Measurements from ENCODE around the gene ALAS1. TPM values are rescaled to one million over a fixed set of nuclear protein-coding genes. Genes with fewer than 3 reads are reported as not detected.
A peak's percentile ranks its signal among the peaks of the same experiment; 100 is the strongest.

The ALAS1 gene
- total RNA-seq, 1 donor from 2014 or later = 38.3 TPM

DNA sequence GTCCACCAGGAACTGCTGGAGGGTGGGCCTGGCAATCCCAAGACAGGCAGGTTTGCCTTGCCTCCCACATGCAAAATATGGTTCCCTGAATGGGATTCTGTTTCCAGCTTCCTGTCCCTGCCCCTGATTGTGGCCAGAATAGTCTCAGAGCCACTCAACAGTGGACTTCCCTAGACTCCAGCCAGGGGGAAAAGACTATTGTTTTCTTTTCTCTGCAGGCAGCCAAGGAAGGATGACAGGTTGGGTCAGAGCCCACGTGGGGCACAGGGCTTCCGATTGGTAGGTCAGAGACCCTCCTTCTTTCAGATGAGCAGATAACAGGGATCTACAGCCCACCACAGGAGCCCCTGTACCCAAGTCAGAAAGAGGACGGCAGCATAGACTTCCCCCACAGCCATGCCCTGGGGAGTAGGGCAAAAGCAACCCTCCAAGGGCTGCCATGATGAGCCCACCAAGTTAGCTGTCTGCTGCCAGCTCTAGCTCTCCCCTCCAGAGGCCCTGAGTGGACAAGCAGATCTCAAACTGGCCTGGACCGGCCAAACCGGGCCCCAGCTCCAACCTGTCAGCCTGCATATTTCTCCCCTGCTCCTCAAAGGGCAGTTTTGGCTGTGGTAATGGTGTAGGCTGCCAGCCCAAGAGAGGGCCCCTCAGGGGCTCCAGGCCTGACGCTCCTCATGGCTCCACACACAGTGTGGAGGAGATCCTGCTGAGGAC lies 21.1 kb downstream of the ALAS1 start:
- Mint-ChIP-seq H3K27ac (ENCODE audit: unreplicated experiment) (no peak overlapping the region), H3K36me3 (ENCODE audit: low read depth) (peaks cover 11% of the 10 kb centered on the region), H3K4me1 (ENCODE audit: low read depth) (peaks cover 11% of the 10 kb centered on the region), H3K4me3 (ENCODE audit: unreplicated experiment) (no peak overlapping the region), H3K27me3 (ENCODE audit: low read depth) (no peaks in the 10 kb centered on the region), H3K9me3 (ENCODE audit: low read depth) (no peaks in the 10 kb centered on the region)
- DNase-seq (ENCODE audit: low spot score) = no peak
- TF ChIP-seq CTCF (IDR thresholded peaks at IDR 0.05) = no peak

- H3K27me3 Mint-ChIP-seq (ENCODE audit: low read depth) = no peaks in the 10 kb centered on the region
- peak; percentile 89 for TF ChIP-seq CTCF (IDR thresholded peaks at IDR 0.05)
- peaks cover 2% of the 10 kb centered on the region for H3K36me3 Mint-ChIP-seq (ENCODE audit: low read depth)
- H3K4me3 Mint-ChIP-seq (ENCODE audit: unreplicated experiment) = no peak overlapping the region
- H3K9me3 Mint-ChIP-seq (ENCODE audit: low read depth) = no peaks in the 10 kb centered on the region
- no peak overlapping the region for H3K27ac Mint-ChIP-seq (ENCODE audit: unreplicated experiment)
- no peak for DNase-seq (ENCODE audit: low spot score)
- peaks cover 11% of the 10 kb centered on the region for H3K4me1 Mint-ChIP-seq (ENCODE audit: low read depth)
These were observed 22.5 kb downstream of the ALAS1 start for GRCh38 chr3:52220380-52221026.

- Mint-ChIP-seq H3K27me3 (ENCODE audit: low read depth) (no peaks in the 10 kb centered on the region), H3K36me3 (ENCODE audit: low read depth) (no peaks in the 10 kb centered on the region), H3K9me3 (ENCODE audit: low read depth) (no peaks in the 10 kb centered on the region), H3K4me3 (ENCODE audit: unreplicated experiment) (no peak overlapping the region), H3K4me1 (ENCODE audit: low read depth) (peaks cover 11% of the 10 kb centered on the region), H3K27ac (ENCODE audit: unreplicated experiment) (no peak overlapping the region)
- no peak for DNase-seq (ENCODE audit: low spot score)
- TF ChIP-seq CTCF (IDR thresholded peaks at IDR 0.05) = no peak
These were observed 23.2 kb downstream of the ALAS1 start for GRCh38 chr3:52221141-52221562.

DNA sequence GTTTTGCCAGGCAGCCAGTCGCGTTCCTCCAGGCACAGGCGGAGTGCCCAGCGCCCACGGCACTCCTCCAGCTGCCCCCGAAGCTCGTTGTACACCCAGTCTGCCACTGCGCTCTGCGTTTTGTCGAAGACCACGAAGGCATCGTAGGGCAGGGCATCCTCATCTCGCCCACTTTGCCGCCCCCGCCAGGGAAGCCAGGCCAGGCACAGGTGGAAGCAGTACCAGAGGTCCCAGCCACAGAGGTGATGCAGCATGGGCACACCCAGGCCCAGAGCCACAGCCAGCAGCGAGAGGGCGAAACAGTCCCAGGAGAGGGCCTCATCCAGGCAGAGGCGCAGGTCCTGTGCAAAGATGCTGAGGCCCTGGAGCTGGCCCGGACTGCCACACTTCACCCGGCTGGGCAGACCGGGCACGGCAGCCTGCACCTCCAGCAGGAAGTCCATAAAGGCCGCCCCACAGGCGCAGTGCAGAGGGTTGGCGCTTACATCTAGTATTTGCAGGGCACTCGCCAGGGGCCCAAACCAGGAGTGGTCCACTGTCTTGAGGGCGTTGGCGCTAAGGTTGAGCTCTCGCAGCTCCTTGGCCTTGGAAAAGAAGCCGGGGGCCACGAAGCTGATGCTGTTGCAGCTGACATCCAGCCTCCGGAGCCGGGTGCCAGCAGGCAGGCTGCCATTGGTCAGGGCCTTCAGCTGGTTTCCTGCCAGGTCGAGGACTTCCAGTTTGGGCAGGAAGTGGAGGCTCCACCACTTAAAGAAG lies 23.8 kb downstream of the ALAS1 start:
- H3K4me1 Mint-ChIP-seq (ENCODE audit: low read depth) = peaks cover 7% of the 10 kb centered on the region
- no peaks in the 10 kb centered on the region for H3K9me3 Mint-ChIP-seq (ENCODE audit: low read depth)
- no peak for DNase-seq (ENCODE audit: low spot score)
- no peak overlapping the region for H3K4me3 Mint-ChIP-seq (ENCODE audit: unreplicated experiment)
- H3K27ac Mint-ChIP-seq (ENCODE audit: unreplicated experiment) = no peak overlapping the region
- no peak for TF ChIP-seq CTCF (IDR thresholded peaks at IDR 0.05)
- H3K27me3 Mint-ChIP-seq (ENCODE audit: low read depth) = no peaks in the 10 kb centered on the region
- H3K36me3 Mint-ChIP-seq (ENCODE audit: low read depth) = no peaks in the 10 kb centered on the region

Data from chondrocyte (in vitro differentiated cells).